Measurements from ENCODE around the gene CAMK2B. TPM values are rescaled to one million over a fixed set of nuclear protein-coding genes. Genes with fewer than 3 reads are reported as not detected.

Gene CAMK2B
- total RNA-seq, 5 donors from 2014 or later (not counting 1 experiment from before 2014, with no cell fraction given) = 0.35 TPM; not detected in 4

GRCh38 chr7:44333911-44334733 is 8.7 kb upstream of the CAMK2B start:
- Mint-ChIP-seq H3K27ac (no peak overlapping the region), H3K27me3 (peaks cover 4 to 8% of the 10 kb centered on the region in 2 donors), H3K36me3 (no peaks in the 10 kb centered on the region), H3K9me3 (peaks cover 14 to 20% (median 14%) of the 10 kb centered on the region in 3 donors), H3K4me1 (no peaks in the 10 kb centered on the region), H3K4me3 (no peak overlapping the region)
- Histone ChIP-seq H3K4me3 (ENCODE audit: control insufficient read depth in 1 of 2, extremely low read depth in 1 of 2, low read length in 1 of 2) (no peak overlapping the region), H3K4me1 (ENCODE audit: control insufficient read depth in 1 of 2, extremely low read depth in 1 of 2, insufficient read depth in 2 of 2, low read length in 2 of 2) (no peaks in the 10 kb centered on the region), H3K27me3 (replicated peaks in 1 of 2; ENCODE audit: control insufficient read depth in 2 of 2, extremely low read depth in 1 of 2, insufficient read depth in 2 of 2, low read length in 1 of 2) (peaks cover 0 to 27% of the 10 kb centered on the region in 2 experiments), H3K27ac (ENCODE audit: low read length) (no peak overlapping the region), H3K9me3 (no peaks in the 10 kb centered on the region), H3K36me3 (ENCODE audit: control insufficient read depth in 2 of 2, extremely low read depth in 1 of 2, insufficient read depth in 1 of 2, low read length in 1 of 2) (no peaks in the 10 kb centered on the region)
- DNase-seq (no peak), ATAC-seq (replicated peaks in 1 of 4) (no peak)
- WGBS (ENCODE audit: insufficient coverage) = 92% methylated on average over 11 of the region's 19 CpGs
- ChIA-PET POLR2A (no interaction called here), CTCF (no interaction called here)

- WGBS (ENCODE audit: insufficient coverage) = 93% methylated on average over 4 of the region's 5 CpGs
- H3K27ac ChIP-seq (ENCODE audit: low read length) = no peak overlapping the region
- peaks cover 4 to 15% (median 5%) of the 10 kb centered on the region in 3 donors for H3K9me3 Mint-ChIP-seq
- DNase-seq = no peak
- CTCF ChIA-PET = no interaction called here
- no peaks in the 10 kb centered on the region for H3K9me3 ChIP-seq
- no peak overlapping the region for H3K4me3 ChIP-seq (ENCODE audit: control insufficient read depth in 1 of 2, extremely low read depth in 1 of 2, low read length in 1 of 2)
- H3K4me3 Mint-ChIP-seq = no peak overlapping the region
- peaks cover 10 to 12% of the 10 kb centered on the region in 2 donors for H3K27me3 Mint-ChIP-seq
- no peaks in the 10 kb centered on the region for H3K36me3 Mint-ChIP-seq
- no peak for ATAC-seq (replicated peaks in 1 of 4)
- POLR2A ChIA-PET = no interaction called here
- no peak overlapping the region for H3K27ac Mint-ChIP-seq
- H3K4me1 Mint-ChIP-seq = peaks cover 0 to under 1% (median 0%) of the 10 kb centered on the region in 3 donors
- H3K27me3 ChIP-seq (replicated peaks in 1 of 2; ENCODE audit: control insufficient read depth in 2 of 2, extremely low read depth in 1 of 2, insufficient read depth in 2 of 2, low read length in 1 of 2) = peaks cover 4 to 42% of the 10 kb centered on the region in 2 experiments
- H3K36me3 ChIP-seq (ENCODE audit: control insufficient read depth in 2 of 2, extremely low read depth in 1 of 2, insufficient read depth in 1 of 2, low read length in 1 of 2) = no peaks in the 10 kb centered on the region
- H3K4me1 ChIP-seq (ENCODE audit: control insufficient read depth in 1 of 2, extremely low read depth in 1 of 2, insufficient read depth in 2 of 2, low read length in 2 of 2) = no peaks in the 10 kb centered on the region
These were observed 6.3 kb upstream of the CAMK2B start for GRCh38 chr7:44331682-44332081.

GRCh38 chr7:44330331-44330730 is 4.9 kb upstream of the CAMK2B start:
- H3K27me3 ChIP-seq (replicated peaks in 1 of 2; ENCODE audit: control insufficient read depth in 2 of 2, extremely low read depth in 1 of 2, insufficient read depth in 2 of 2, low read length in 1 of 2) = peaks cover 4 to 43% of the 10 kb centered on the region in 2 experiments
- no peaks in the 10 kb centered on the region for H3K36me3 ChIP-seq (ENCODE audit: control insufficient read depth in 2 of 2, extremely low read depth in 1 of 2, insufficient read depth in 1 of 2, low read length in 1 of 2)
- no peaks in the 10 kb centered on the region for H3K4me1 ChIP-seq (ENCODE audit: control insufficient read depth in 1 of 2, extremely low read depth in 1 of 2, insufficient read depth in 2 of 2, low read length in 2 of 2)
- no peaks in the 10 kb centered on the region for H3K9me3 ChIP-seq
- DNase-seq (no peak), ATAC-seq (replicated peaks in 1 of 4) (no peak)
- H3K27ac ChIP-seq (ENCODE audit: low read length) = no peak overlapping the region
- POLR2A ChIA-PET = no interaction called here
- WGBS (ENCODE audit: insufficient coverage) = 80% methylated on average over 5 of the region's 6 CpGs
- H3K27me3 Mint-ChIP-seq = peaks cover 11 to 18% of the 10 kb centered on the region in 2 donors
- CTCF ChIA-PET = interaction anchor here in 1 of 2 donors (0.6 kb wide), 1 partner anchor 359 kb away, joined by 3 read pairs; no protein-coding TSS in a partner anchor
- peaks cover 0 to 4% (median 0%) of the 10 kb centered on the region in 3 donors for H3K9me3 Mint-ChIP-seq
- H3K4me3 ChIP-seq (ENCODE audit: control insufficient read depth in 1 of 2, extremely low read depth in 1 of 2, low read length in 1 of 2) = no peak overlapping the region
- H3K4me3 Mint-ChIP-seq = no peak overlapping the region
- peaks cover 4 to 6% (median 6%) of the 10 kb centered on the region in 3 donors for H3K4me1 Mint-ChIP-seq
- no peak overlapping the region for H3K27ac Mint-ChIP-seq
- no peaks in the 10 kb centered on the region for H3K36me3 Mint-ChIP-seq

GRCh38 chr7:44329888-44330287 is 4.5 kb upstream of the CAMK2B start:
- Histone ChIP-seq H3K9me3 (no peaks in the 10 kb centered on the region), H3K4me1 (ENCODE audit: control insufficient read depth in 1 of 2, extremely low read depth in 1 of 2, insufficient read depth in 2 of 2, low read length in 2 of 2) (no peaks in the 10 kb centered on the region), H3K36me3 (ENCODE audit: control insufficient read depth in 2 of 2, extremely low read depth in 1 of 2, insufficient read depth in 1 of 2, low read length in 1 of 2) (no peaks in the 10 kb centered on the region), H3K27me3 (replicated peaks in 1 of 2; ENCODE audit: control insufficient read depth in 2 of 2, extremely low read depth in 1 of 2, insufficient read depth in 2 of 2, low read length in 1 of 2) (peaks cover 4 to 41% of the 10 kb centered on the region in 2 experiments), H3K4me3 (ENCODE audit: control insufficient read depth in 1 of 2, extremely low read depth in 1 of 2, low read length in 1 of 2) (no peak overlapping the region), H3K27ac (ENCODE audit: low read length) (no peak overlapping the region)
- CTCF ChIA-PET = interaction anchor here in 1 of 2 donors (0.6 kb wide), 1 partner anchor 359 kb away, joined by 3 read pairs; no protein-coding TSS in a partner anchor
- ATAC-seq (replicated peaks in 1 of 4) (no peak), DNase-seq (no peak)
- Mint-ChIP-seq H3K4me1 (peaks cover 4 to 6% (median 6%) of the 10 kb centered on the region in 3 donors), H3K27me3 (peaks cover 11 to 18% of the 10 kb centered on the region in 2 donors), H3K9me3 (peaks cover 0 to 4% (median 0%) of the 10 kb centered on the region in 3 donors), H3K27ac (no peak overlapping the region), H3K36me3 (no peaks in the 10 kb centered on the region), H3K4me3 (no peak overlapping the region)
- 77% methylated on average over 3 of the region's 3 CpGs for WGBS (ENCODE audit: insufficient coverage)
- POLR2A ChIA-PET = no interaction called here

- peaks cover 6 to 9% (median 9%) of the 10 kb centered on the region in 3 donors for H3K4me1 Mint-ChIP-seq
- DNase-seq (no peak), ATAC-seq (replicated peaks in 1 of 4) (no peak)
- POLR2A ChIA-PET = no interaction called here
- Histone ChIP-seq H3K27me3 (replicated peaks in 1 of 2; ENCODE audit: control insufficient read depth in 2 of 2, extremely low read depth in 1 of 2, insufficient read depth in 2 of 2, low read length in 1 of 2) (peaks cover 4 to 43% of the 10 kb centered on the region in 2 experiments), H3K4me1 (ENCODE audit: control insufficient read depth in 1 of 2, extremely low read depth in 1 of 2, insufficient read depth in 2 of 2, low read length in 2 of 2) (no peaks in the 10 kb centered on the region), H3K27ac (ENCODE audit: low read length) (no peak overlapping the region), H3K4me3 (ENCODE audit: control insufficient read depth in 1 of 2, extremely low read depth in 1 of 2, low read length in 1 of 2) (no peak overlapping the region), H3K36me3 (ENCODE audit: control insufficient read depth in 2 of 2, extremely low read depth in 1 of 2, insufficient read depth in 1 of 2, low read length in 1 of 2) (no peaks in the 10 kb centered on the region), H3K9me3 (no peaks in the 10 kb centered on the region)
- H3K9me3 Mint-ChIP-seq = peaks cover 0 to 4% (median 0%) of the 10 kb centered on the region in 3 donors
- no peaks in the 10 kb centered on the region for H3K36me3 Mint-ChIP-seq
- H3K27ac Mint-ChIP-seq = no peak overlapping the region
- peaks cover 16 to 24% of the 10 kb centered on the region in 2 donors for H3K27me3 Mint-ChIP-seq
- H3K4me3 Mint-ChIP-seq = no peak overlapping the region
- CTCF ChIA-PET = no interaction called here
- 100% methylated on average over 2 of the region's 2 CpGs for WGBS (ENCODE audit: insufficient coverage)
These were observed 3.7 kb upstream of the CAMK2B start for GRCh38 chr7:44329081-44329480.

- ATAC-seq (replicated peaks in 1 of 4) = no peak
- POLR2A ChIA-PET = no interaction called here
- H3K27ac Mint-ChIP-seq = no peak overlapping the region
- Histone ChIP-seq H3K27ac (ENCODE audit: low read length) (no peak overlapping the region), H3K4me3 (ENCODE audit: control insufficient read depth in 1 of 2, extremely low read depth in 1 of 2, low read length in 1 of 2) (no peak overlapping the region), H3K27me3 (replicated peaks in 1 of 2; ENCODE audit: control insufficient read depth in 2 of 2, extremely low read depth in 1 of 2, insufficient read depth in 2 of 2, low read length in 1 of 2) (peaks cover 4 to 54% of the 10 kb centered on the region in 2 experiments), H3K36me3 (ENCODE audit: control insufficient read depth in 2 of 2, extremely low read depth in 1 of 2, insufficient read depth in 1 of 2, low read length in 1 of 2) (no peaks in the 10 kb centered on the region), H3K4me1 (ENCODE audit: control insufficient read depth in 1 of 2, extremely low read depth in 1 of 2, insufficient read depth in 2 of 2, low read length in 2 of 2) (no peaks in the 10 kb centered on the region), H3K9me3 (no peaks in the 10 kb centered on the region)
- CTCF ChIA-PET = no interaction called here
- H3K36me3 Mint-ChIP-seq = no peaks in the 10 kb centered on the region
- no peak overlapping the region for H3K4me3 Mint-ChIP-seq
- peaks cover 27 to 34% of the 10 kb centered on the region in 2 donors for H3K27me3 Mint-ChIP-seq
- no CpG with 5 or more reads among the region's 5 CpGs for WGBS (ENCODE audit: insufficient coverage)
- H3K9me3 Mint-ChIP-seq = peaks cover 0 to 4% (median 0%) of the 10 kb centered on the region in 3 donors
- H3K4me1 Mint-ChIP-seq = peaks cover 6 to 10% (median 9%) of the 10 kb centered on the region in 3 donors
- DNase-seq = no peak
These were observed 2.6 kb upstream of the CAMK2B start for GRCh38 chr7:44327981-44328380.
